Rectal smooth muscle tissue (tissue), 1 donor: ENCODE data around the gene IFIT5.

Experiments used
- H3K27ac ChIP-seq: one replicate; pipeline ENCODE4 v1.7.0; 2013; ENCODE audit warnings: low read depth, low read length, inconsistent platforms
- H3K27me3 ChIP-seq: one replicate; pipeline ENCODE4 v1.7.0; 2013; ENCODE audit warnings: low read length; ENCODE audit not compliant: control insufficient read depth, insufficient read depth
- H3K36me3 ChIP-seq: one replicate; pipeline ENCODE4 v1.7.0; 2013; ENCODE audit warnings: low read length; ENCODE audit not compliant: control insufficient read depth, insufficient read depth
- H3K4me1 ChIP-seq: one replicate; pipeline ENCODE4 v1.7.0; 2013; ENCODE audit warnings: low read length; ENCODE audit not compliant: control insufficient read depth, insufficient read depth
- H3K4me3 ChIP-seq: one replicate; pipeline ENCODE4 v1.7.0; 2013; ENCODE audit warnings: low read length
- H3K9ac ChIP-seq: one replicate; pipeline ENCODE4 v1.7.0; 2013; ENCODE audit warnings: low read length

The IFIT5 gene

DNA sequence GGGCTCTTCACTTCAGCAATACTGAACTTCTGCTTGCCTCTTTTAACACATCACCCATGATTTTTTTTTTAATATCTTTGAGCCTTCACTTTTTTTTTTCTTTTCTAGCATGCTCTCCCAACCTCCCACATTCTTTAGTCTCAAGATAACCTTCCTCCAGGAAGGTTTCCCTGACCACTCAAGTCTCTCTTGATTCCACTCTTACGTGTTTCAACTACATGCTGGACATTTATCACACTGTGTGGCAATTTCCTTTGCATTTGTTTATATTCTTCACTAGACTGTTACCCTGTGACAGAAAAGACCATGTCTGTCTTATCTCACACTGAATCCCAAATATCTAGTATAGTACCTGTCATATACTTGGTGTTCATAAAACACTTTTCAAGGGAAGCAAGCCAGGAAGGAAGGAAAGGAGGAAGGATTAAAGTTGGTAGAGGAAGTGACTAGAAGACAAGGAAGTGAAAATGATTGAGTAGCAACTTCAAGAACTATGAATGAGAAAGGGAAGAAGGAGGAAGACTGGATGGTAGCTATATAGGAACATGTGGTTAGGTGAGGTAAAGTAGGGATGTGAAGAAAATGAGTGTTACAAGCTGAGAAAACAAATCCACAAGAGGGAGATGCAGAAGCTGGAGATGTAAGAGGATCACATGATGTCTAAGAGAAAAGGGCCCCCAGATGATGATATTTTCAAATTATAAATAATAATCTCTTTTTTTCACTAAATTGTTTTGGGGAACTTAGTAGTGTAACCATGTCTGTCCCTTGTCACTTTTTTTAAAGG, 40.4 kb downstream of the IFIT5 start:
- no peak overlapping the region for H3K27ac ChIP-seq
- no peak overlapping the region for H3K9ac ChIP-seq
- H3K36me3 ChIP-seq: no peaks in the 10 kb centered on the region
- no peak overlapping the region for H3K4me3 ChIP-seq
- no peaks in the 10 kb centered on the region for H3K4me1 ChIP-seq
- H3K27me3 ChIP-seq: no peaks in the 10 kb centered on the region

- Histone ChIP-seq H3K27me3 (no peaks in the 10 kb centered on the region), H3K9ac (no peak overlapping the region), H3K27ac (no peak overlapping the region), H3K4me1 (no peaks in the 10 kb centered on the region), H3K36me3 (no peaks in the 10 kb centered on the region), H3K4me3 (no peak overlapping the region)
Measured at GRCh38 chr10:89458291-89458690, 43.9 kb downstream of the IFIT5 start.

- Histone ChIP-seq H3K4me1 (no peaks in the 10 kb centered on the region), H3K9ac (no peak overlapping the region), H3K36me3 (no peaks in the 10 kb centered on the region), H3K27ac (no peak overlapping the region), H3K4me3 (no peak overlapping the region), H3K27me3 (no peaks in the 10 kb centered on the region)
Measured at GRCh38 chr10:89458784-89459183, 44.4 kb downstream of the IFIT5 start.

DNA sequence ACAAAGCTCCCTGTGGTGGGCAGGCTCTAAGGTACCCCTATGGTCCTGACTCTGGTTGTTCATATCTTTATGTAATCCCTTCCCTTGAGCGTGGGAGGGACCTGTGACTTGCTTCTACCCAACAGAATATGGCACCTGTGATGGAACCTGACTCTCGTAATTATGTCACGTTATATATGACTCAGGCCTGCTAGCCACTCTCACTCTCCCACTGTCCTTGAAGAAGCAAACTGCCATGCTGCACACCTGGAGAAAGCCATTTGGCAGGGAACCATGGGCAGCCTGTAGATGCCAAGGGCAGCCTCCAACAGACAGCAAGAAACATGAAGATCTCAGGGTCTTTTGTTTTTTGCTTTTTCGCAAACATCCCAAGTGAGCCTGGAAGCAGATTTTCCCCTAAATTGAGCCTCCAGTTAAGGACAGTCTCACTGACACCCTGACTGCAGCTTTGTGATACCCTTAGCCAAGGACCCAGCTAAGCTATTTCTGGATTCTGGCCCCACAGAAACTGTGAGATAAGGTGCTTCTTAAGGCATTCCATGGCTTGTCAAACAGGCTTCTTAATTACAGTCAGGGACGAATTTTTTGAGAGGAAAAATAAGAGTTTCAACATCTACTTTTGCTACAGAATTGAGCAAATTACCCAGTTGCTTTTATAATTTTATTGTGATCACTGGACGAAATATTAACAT, 49.6 kb downstream of the IFIT5 start:
- H3K4me3 ChIP-seq: no peak overlapping the region
- no peak overlapping the region for H3K9ac ChIP-seq
- no peaks in the 10 kb centered on the region for H3K27me3 ChIP-seq
- no peaks in the 10 kb centered on the region for H3K36me3 ChIP-seq
- H3K4me1 ChIP-seq: no peaks in the 10 kb centered on the region
- no peak overlapping the region for H3K27ac ChIP-seq

- no peak overlapping the region for H3K4me3 ChIP-seq
- no peak overlapping the region for H3K27ac ChIP-seq
- no peak overlapping the region for H3K9ac ChIP-seq
- H3K36me3 ChIP-seq: no peaks in the 10 kb centered on the region
- no peaks in the 10 kb centered on the region for H3K27me3 ChIP-seq
- H3K4me1 ChIP-seq: no peaks in the 10 kb centered on the region
Measured at GRCh38 chr10:89465196-89465595, 50.8 kb downstream of the IFIT5 start.

- no peaks in the 10 kb centered on the region for H3K4me1 ChIP-seq
- no peaks in the 10 kb centered on the region for H3K27me3 ChIP-seq
- H3K36me3 ChIP-seq: no peaks in the 10 kb centered on the region
- H3K4me3 ChIP-seq: no peak overlapping the region
- no peak overlapping the region for H3K27ac ChIP-seq
- no peak overlapping the region for H3K9ac ChIP-seq
Measured at GRCh38 chr10:89466599-89467035, 52.2 kb downstream of the IFIT5 start.

GRCh38 chr10:89468191-89468965, 54.0 kb downstream of the IFIT5 start:
- H3K36me3 ChIP-seq: no peaks in the 10 kb centered on the region
- H3K9ac ChIP-seq: no peak overlapping the region
- H3K4me1 ChIP-seq: no peaks in the 10 kb centered on the region
- no peak overlapping the region for H3K27ac ChIP-seq
- no peaks in the 10 kb centered on the region for H3K27me3 ChIP-seq
- no peak overlapping the region for H3K4me3 ChIP-seq

DNA sequence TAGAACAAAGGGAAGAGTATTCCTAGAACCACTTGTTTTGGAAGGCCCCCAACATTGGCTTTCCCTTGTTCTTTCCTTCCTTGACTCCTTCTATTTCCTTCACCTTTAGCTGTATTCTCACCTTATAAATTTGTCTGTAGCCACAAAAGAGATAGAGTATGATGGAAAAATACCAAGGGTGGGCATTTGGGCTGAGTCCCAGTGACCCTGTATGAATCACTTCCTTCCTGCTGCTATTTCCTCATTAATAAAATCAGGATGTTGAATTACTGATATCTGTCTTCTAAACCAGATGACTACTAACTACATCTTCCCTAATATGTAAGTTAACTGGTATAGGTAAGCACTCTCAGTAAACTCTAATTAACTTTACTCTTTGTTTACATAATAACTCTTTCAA, 55.1 kb downstream of the IFIT5 start:
- Histone ChIP-seq H3K9ac (no peak overlapping the region), H3K4me1 (no peaks in the 10 kb centered on the region), H3K27ac (no peak overlapping the region), H3K36me3 (no peaks in the 10 kb centered on the region), H3K4me3 (no peak overlapping the region), H3K27me3 (no peaks in the 10 kb centered on the region)
